SK-N-MC (cell line): Measurements from ENCODE around the gene PLPP4.

ENCODE experiments used
- EZH2 ChIP-seq: fragments of 200-600 bp; sonication (generic); IDR thresholded peaks from one replicate; pipeline ENCODE4 v1.6.1; 2017; ENCODE audit warnings: antibody characterized with exemption
- POLR2AphosphoS5 ChIP-seq: IDR thresholded peaks from 2 replicates; pipeline ENCODE4 v1.6.1; 2012; ENCODE audit warnings: mild to moderate bottlenecking, low read depth, low read length, borderline replicate concordance

- TF ChIP-seq EZH2 (no peak), POLR2AphosphoS5 (no peak)
Measured at GRCh38 chr10:120422457-120422856, 34.6 kb upstream of the PLPP4 start.
